IMR-90 (cell line): ENCODE measurements around the gene ZNF43.

ENCODE experiments used
- CEBPB ChIP-seq: IDR thresholded peaks from 2 replicates; pipeline ENCODE4 v1.6.1; 2012; ENCODE audit warnings: low read depth, low read length, improper control_type of control experiment
- MAFK ChIP-seq: IDR thresholded peaks from 2 replicates; pipeline ENCODE4 v1.6.1; 2012; ENCODE audit warnings: low read depth, low read length, improper control_type of control experiment
- POLR2A ChIP-seq: IDR thresholded peaks from 2 replicates; pipeline ENCODE4 v1.6.1; 2012; ENCODE audit warnings: mild to moderate bottlenecking, low read depth, low read length
- RAD21 ChIP-seq: IDR thresholded peaks from 2 replicates; pipeline ENCODE4 v1.6.1; 2012; ENCODE audit warnings: low read length, improper control_type of control experiment
- SMC3 ChIP-seq: fragments of 150-350 bp; IDR thresholded peaks from 2 replicates; pipeline ENCODE4 v1.6.1; 2016; ENCODE audit warnings: low read depth, mild to moderate bottlenecking, antibody characterized with exemption, low read length, moderate library complexity
- USF2 ChIP-seq: fragments of 150-350 bp; IDR thresholded peaks from 2 replicates; pipeline ENCODE4 v1.6.1; 2017; ENCODE audit warnings: mild to moderate bottlenecking, antibody characterized with exemption, low read length, low read depth
- TF ChIP-seq, protein P1 (sequence below): conservative IDR thresholded peaks from 2 replicates; pipeline ENCODE4 v1.5.1; 2012; ENCODE audit warnings: mild to moderate bottlenecking, low read depth, low read length, improper control_type of control experiment

DNA sequence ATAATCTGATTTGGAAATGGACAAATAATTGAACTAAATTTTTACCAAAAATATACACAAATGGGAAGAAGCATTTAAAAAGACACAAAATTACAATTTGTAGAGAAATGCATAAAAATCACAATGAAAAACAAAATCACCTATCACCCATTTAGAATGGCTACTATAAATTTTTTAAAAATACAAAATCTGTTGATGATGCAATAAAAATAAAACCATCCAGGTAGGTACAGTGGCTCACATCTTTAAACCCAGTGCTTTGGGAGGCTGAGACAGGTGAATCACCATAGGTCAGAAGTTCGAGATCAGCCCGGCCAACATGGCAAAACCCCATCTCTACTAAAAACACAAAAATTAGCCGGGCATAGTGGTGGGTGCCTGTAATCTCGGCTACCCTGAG lies 23.5 kb downstream of the ZNF43 start:
- TF ChIP-seq POLR2A (no peak), MAFK (no peak), CEBPB (peak; percentile 31; the same call in 1 of the 2 replicates), SMC3 (no peak), RAD21 (no peak), USF2 (no peak)
- TF ChIP-seq, protein P1, sequence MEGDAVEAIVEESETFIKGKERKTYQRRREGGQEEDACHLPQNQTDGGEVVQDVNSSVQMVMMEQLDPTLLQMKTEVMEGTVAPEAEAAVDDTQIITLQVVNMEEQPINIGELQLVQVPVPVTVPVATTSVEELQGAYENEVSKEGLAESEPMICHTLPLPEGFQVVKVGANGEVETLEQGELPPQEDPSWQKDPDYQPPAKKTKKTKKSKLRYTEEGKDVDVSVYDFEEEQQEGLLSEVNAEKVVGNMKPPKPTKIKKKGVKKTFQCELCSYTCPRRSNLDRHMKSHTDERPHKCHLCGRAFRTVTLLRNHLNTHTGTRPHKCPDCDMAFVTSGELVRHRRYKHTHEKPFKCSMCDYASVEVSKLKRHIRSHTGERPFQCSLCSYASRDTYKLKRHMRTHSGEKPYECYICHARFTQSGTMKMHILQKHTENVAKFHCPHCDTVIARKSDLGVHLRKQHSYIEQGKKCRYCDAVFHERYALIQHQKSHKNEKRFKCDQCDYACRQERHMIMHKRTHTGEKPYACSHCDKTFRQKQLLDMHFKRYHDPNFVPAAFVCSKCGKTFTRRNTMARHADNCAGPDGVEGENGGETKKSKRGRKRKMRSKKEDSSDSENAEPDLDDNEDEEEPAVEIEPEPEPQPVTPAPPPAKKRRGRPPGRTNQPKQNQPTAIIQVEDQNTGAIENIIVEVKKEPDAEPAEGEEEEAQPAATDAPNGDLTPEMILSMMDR: no peak
